ENCODE measurements around the gene TUBB2B.

The TUBB2B gene

DNA sequence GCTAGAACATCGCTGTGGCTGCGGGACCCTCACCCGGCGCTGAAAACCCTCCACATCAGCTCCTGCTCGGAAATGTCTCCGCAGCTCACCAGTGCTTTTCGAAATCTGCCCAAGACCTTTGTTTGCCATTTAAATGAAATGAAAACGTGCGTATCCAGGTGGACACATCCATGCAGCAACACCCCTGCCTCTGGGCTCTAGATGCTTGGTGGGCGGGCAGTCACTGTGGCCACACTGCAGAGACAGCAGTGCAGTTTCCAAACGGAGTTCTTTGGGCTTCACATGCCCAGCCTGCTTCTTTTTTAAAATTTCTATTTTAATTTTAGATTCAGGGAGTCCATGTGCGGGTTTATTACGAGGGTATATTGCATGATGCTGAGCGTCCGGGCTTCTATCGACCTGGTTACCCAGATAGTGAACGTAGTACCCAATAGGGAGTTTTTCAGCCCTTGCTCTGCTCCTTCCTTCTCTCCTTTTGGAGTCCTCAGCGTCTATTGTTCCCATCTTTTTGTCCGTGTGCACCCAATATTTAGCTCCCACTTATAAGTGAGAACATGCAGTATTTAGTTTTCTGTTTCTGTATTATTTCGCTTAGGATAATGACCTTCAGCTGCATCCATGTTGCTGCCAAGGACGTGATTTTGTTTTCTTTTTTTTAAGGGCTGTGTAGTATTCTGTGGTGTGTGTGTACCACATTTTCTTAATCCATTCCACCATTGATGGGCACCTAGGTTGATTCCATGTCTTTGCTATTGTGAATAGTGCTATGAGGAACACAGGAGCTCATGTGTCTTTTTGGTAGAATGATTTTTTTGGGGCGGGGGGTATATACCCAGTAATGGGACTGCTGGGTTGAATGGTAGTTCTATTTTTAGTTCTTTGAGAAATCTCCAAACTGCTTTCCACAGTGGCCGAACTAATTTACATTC is 4.8 kb upstream of the TUBB2B start:
- DNase-seq (ENCODE audit: low read depth): no peak

DNA sequence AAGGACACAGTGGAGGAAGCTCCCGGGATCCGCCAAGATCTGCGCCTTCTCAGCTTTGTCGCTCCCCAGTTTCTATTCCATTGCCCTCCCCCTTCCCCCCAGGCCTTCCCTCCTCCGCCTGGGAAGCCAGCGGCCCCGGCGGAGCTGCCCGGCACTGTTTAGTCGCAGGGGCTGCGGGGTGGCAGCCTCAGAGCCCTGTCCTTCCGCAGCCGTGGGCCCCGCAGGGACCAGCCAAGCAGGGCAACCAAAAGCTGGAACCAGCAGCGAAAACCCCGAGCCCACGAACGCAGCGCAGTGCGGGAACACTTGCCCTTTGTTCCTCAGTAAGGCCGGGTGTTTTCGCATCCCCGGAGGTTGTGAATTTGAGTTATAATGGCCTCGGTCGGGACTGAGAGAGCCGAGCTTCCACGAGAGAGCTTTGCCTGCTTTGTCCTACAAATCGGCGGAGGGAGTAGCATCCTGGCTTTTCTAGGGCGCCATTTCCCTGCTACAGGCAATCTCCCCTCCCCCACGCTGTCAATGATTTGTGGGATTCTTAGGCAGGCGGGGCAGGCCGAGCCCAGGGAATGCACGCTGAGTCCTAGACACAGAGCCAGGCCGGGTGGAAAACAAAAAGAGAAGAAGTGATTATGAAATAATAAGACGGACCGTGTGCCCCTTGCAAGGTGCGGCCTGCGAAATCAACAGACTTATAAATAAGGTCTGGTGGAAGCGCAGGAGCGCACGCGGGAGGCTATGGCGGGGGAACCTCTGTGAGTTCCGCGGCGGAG is 4.0 kb upstream of the TUBB2B start:
- DNase-seq (ENCODE audit: low read depth): no peak

DNA sequence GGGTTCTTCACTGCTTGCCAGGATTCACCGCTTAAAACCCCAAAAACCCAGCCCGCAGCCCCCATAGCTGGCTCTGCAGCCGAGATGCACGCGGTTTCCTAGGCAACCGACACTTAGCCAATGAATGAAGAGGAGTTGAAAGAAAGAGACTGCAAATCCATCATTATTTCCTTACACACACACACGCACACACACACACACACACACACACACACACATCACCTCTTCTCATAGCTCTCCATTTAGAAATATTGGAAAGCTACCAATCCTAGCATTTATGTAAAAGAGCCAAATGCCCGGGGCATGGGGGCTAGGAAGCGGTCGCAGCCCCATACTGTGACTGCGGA is 3.4 kb upstream of the TUBB2B start:
- DNase-seq (ENCODE audit: low read depth): no peak

DNA sequence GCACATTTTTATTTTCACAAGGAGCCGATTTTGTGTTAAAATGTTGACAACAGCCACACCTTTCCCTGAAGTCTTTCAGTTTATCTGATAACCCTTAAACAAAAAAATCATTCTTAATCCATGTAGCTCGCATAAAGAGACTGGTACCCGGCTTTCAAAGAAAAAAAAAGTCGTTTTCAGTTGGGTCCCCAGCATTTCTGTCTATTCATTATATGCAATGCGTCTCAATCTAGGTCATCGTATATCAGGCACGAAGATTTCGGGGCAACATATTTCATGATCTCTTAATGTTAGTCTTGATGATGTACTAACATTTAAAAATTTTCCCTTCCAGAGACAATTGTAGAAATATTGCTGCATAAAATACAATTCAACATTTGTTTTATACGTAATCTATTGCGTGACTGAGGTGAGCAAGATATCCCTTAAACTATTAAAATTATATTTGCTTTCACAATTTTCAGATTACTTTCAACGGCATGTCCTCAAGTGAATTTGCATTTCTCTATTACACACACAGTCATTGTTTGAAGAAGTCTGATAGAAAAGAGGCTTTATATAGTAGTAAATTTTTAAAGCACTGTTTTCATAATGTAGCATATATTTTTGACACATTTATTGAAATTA is 2.9 kb upstream of the TUBB2B start:
- no peak for DNase-seq (ENCODE audit: low read depth)

DNA sequence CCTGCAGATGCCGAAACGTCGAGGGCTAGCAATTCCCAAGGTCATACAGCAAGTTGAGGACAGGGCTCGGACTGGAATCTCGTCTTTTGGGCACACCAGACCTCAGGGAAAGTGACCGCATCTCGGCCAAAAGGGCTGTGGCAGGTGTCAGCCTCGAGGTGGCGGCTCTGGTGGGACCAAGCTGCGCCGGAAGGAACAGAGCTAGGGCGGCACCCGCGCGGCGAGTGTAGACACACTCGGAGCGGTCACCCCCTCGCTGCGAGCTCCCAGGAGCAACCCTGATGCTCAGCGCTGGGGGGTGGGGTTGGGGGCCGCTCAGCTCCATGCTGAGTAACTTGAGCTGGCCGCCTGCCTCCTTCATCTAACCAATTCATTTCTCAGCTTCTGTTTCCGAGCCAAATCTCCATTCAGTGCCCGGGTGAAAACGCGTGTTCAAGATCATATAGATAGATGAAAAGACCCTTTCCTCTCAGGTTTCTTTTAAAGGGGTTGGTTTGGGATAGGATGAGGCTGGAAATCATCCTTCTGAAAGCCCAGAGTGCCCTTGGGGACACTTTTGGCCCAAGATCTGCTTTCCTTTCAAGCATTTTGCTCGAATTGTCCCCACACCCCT is 2.2 kb upstream of the TUBB2B start:
- DNase-seq (ENCODE audit: low read depth): no peak

DNA sequence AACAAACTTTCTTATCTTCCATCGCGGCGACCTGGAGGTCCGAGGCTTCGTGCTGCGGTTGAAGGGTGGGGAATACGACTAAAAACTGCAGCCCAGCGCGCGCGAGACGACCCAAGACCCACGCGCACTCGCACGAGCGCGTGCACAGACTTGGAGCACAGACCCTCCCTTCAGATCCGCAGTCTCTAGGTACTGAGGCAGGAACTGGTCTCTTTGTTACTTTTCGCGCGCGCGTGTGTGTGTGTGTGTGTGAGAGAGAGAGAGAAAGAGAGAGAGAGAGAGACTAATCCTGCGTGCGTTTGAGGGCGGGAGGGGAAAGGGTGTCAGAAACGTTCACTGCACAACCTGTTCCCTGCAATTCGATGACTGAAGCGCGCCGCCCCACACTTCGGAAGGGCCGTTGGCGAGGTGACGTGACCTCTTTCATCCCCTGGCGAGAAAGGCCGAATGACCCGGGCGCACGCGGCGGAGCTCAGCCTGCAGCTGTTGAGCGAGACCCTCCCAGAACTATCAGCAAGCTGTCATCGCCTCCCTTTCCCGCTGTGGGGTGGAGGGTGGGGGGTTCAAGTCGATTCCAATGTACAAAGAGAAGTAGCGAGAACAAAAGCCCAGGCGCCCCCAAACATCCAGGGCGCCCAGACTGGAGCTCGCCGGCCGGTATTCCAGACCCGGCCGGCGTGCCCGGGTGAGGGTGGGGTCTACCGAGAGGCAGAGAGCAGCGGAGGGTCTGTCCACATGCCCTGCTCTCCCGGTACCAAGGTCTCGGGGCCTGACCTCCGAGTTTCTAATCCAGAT is 1.5 kb upstream of the TUBB2B start:
- no peak for DNase-seq (ENCODE audit: low read depth)

DNA sequence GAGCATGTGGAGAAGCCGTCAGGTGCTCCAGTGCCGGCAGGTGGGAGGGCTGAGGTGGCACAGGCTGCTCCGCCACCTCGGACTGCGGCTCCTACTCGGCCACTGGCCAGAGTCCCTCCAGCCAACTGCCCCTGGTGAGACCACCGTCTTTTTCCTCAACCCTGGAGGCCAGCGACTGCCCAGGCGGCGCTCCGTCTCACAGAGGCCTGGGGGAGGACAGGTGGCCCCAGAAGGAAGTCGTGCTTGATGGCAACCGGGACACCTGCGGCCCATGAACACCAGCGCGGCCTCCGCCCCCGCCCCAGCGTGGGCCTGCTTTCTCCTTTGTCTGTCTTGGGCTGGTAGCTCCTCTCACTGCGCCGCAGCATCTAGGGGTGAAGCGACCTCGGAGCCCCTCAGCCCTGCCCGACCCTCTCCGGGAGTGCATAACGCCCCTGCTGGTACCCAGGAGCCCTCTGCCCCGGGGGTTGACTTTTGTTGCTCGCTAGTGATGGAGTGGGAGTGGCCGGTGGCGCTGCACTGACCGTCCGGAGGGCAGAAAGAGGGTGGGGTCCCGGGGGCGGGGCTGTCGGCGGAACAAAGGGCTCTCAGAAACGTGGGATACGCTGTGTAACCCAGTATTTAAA is 706 bp upstream of the TUBB2B start:
- no peak for DNase-seq (ENCODE audit: low read depth)

DNA sequence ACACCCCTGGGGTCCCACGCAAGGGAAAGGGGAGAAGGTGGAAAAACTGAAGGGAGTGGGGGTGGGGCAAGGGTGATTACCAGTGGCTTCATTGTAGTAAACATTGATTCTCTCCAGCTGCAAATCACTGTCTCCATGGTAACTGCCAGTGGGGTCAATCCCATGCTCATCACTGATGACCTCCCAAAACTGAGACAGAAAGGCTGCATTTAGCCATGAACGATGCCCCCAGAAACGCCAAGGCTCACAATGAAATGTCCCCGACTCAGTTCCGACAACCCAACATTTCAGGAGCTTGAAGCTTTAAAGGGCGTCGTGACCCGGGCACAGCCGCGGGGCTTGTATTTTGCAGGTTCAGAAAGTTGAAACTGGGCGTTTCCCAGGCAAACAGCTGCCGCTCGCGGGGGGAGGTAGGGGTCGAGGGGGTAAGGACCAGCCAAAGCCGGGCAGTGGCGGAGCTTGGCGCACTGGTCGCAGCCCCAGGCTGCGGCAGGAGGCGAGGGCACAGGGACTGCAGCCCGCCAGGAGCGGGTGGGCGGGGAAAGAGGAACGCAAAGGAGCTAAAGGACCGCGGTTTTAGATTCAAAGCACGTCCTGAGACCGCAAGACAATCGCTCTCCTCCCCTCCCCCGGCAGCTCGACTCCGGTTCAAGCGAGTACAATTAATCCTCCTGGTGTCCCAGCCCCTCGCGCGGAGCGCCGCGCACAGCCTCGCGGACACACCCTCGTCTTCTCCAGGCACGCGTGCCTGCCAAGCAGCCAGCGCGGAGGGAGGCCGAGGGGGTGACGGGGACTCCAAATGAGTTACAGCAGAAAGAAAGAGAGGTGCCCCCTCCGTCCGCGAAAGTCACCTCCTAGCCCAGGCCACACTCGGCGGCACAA is 731 bp downstream of the TUBB2B start:
- DNase-seq (ENCODE audit: low read depth): no peak

DNA sequence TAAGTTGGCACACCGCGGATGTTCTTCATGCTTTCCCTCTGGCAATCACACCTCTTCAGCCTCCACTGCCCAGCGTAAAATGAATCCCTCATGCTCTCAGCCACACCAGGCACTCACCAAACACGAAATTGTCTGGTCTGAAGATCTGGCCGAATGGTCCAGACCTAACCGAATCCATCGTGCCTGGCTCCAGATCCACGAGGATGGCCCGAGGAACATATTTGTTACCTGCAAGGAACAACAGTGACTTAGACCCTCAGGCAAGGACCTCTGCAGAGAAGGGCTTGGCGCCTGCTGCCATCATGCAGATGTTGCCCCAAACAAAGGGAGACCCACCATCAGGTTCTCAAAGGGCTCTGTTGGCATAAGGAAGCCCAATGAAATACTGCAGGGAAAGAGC is 1.4 kb downstream of the TUBB2B start:
- DNase-seq (ENCODE audit: low read depth): no peak

DNA sequence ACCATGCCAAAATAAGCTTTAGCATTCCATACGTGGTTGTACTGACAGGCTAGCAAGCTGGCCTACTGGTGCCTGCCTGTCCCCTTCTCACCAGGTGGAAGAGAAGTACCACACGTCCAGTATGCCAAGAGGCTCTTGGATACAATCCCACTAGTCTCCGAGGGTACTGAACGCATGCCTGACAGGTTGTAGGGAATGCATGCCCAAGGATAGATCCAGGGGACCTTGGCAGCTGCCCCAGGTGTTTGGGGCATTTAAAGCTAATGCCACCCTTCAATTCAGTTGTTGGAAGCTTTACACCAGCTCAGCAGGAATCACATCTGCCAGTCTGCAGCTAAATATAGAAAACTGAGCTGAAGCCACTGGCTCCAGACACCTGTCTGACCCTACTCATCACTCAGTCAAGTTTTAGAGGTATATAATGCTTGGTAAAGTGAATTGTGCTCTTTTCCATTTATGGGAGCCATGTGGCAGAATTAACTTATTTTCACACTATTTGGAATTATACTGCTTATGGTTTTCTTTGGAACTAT is 4.9 kb downstream of the TUBB2B start:
- no peak for DNase-seq (ENCODE audit: low read depth)

DNA sequence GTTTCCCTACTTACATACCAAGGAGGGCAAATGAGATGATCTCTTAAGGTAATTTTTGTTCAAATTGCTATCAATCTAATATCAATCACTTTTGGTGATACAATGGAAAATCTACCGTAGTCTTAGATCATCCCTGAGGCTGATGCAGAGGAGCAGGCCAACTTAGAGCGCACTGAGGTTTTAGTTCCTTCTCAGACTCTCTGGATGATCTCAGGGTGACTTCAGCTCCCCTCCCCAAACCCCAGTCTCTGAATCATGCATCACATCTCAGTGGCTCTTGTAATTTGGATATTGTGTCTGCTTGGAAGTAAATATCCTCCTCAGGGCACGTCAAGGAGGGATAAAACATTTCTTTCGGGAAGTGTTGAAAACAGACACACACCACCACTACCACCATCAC is 5.9 kb downstream of the TUBB2B start:
- no peak for DNase-seq (ENCODE audit: low read depth)

DNA sequence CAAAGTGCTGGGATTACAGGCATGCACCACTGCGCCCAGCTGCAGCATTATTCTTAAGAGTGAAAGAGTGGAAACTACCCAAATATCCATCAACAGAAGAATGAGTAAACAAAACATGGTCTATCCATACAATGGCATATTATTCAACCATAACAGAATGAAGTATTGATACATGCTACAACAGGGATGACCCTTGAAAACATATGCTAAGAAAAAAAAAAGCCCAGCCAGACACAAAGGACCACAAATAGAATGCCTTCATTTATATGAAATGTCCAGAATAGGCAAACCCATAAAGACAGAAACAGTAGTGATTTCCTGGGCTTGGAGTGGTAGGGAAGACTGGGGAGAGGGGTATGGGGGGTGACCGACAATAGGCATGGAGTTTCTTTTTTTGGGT is 7.1 kb downstream of the TUBB2B start:
- no peak for DNase-seq (ENCODE audit: low read depth)

DNA sequence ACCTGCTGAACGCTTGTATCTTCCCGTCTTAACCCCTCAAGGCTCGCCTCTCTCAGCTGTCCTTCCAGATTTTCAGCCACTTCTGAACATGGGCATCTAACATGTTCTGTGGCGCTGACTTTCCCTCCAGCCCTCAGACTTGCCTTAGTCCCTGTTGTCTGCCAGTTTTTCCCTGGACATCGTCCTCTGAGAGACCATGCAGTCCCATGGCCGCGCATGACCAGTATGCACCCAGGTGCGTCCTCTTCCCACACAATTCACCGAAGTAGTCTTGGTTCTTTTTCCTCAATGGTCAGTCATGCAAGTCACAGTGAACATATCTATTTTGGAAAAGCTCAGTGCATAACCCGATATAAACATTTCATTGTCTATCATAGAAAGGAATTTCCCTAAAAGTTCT is 9.2 kb downstream of the TUBB2B start:
- no peak for DNase-seq (ENCODE audit: low read depth)

DNA sequence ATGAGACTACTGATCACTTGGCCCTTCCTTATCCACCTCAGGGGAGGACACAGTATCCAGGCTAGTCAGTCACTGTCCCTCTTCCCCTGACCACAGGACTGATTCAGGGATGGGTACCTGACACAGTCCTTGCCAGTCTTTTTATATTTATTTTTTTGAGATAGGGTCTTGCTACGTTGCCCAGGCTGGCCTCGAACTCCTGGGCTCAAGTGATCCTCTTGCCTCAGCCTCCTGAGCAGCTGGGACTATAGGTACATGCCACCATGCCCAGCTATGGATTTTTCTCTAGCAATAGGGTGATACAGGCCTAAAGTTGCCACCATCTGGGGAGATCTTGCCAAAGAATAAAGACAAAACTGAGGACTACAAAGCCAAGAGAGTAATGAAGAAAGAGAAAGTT is 10.2 kb downstream of the TUBB2B start:
- no peak for DNase-seq (ENCODE audit: low read depth)

DNA sequence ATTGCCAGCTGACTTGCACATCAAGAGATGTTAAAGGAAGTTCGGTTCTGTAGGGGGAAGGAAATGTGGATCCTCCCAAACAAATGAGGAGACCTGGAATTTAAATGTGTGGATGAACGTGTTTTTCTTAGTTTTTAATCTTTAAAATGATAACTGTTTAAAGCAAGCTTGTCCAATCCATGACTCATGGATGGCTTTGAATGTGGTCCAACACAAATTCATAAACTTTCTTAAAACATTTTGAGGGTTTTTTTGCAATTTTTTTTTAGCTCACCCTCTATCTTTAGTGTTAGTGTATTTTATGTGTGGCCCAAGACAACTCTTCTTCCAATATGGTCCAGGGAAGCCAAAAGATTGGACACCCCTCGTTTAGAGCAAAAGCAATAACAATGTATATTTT is 12.6 kb downstream of the TUBB2B start:
- DNase-seq (ENCODE audit: low read depth): no peak

DNA sequence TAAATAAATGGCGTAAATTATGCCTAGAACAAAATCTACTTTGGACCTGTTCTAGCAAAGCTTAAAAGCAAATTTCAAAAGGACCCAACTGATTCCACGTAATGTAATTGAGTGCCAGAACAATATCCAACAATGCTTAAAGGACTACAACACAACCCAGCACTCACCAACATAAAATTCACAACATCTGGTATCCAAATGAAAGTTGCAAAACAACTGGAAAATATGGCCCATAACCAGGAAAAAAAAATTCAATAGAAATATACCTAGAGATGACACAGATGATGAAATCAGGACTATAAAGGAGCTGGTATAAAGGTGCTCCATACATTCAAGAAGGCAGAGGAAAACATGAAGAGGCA is 14.1 kb downstream of the TUBB2B start:
- no peak for DNase-seq (ENCODE audit: low read depth)

DNA sequence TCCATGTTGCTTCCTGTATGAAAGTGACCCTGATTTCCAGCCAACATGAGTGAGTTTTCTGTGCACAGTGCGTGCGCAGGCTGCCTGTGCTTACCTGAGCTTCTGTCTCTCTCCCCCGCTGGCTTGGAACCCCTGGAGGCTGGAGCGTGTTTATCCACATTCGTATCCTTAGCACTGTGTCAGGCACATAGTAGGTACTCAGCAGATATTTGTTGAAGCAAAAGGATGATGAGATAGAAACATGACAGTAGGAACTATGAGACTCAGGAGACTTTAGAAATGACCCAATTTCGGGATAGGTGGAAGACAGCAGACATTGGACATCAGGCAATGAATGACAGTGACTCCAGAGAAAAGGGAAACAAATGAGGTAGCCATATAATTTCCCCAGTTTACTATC is 15.2 kb downstream of the TUBB2B start:
- DNase-seq (ENCODE audit: low read depth): no peak

DNA sequence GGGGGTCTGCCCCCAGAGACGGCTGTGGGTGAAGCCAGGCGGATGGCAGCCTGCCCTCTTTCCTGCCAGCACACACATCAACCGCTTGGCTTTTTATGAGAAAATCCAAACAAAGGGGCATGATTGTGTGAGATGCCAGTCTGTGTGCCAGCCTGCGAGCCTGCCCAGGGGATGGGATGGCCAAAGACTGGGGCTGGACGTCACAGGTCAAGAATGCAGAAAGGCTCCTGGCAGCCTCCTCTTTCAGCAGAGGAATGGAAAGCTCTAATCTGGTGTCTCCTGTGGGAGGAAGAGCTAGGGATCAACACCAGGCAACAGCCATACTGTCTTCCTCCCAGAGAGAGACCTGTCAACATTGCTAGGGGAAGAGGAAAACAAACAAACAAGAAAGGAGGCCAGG is 15.8 kb downstream of the TUBB2B start:
- DNase-seq (ENCODE audit: low read depth): no peak

DNA sequence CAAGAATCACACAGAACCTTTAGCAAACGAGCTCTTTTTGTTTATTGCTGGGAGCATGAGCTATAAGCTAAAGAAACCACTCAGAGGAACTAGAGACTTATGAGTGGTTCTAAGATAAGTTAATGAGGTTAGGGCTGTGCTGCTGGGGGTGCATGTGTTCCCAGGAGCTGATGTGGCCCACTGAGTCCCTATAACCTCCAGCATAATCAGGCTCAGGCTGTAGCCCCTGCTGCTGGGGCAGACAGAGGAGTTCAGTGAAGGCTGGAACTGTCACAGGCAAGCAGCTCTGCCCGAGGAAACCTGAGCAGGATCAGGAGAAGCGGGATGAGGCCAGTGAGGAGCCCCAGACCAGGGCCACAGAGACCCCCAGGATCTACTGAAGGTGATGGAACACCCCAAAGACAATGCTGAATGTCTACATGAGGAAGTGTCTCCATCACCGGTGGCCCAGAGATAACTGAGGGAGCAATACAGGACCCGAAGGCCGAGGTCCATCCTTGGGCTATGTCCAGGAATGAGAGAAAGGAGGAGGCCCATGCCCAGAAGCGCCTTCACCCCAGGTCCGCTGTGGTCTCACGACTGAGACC is 17.3 kb downstream of the TUBB2B start:
- no peak for DNase-seq (ENCODE audit: low read depth)
